Gastroesophageal sphincter (tissue), 3 donors: ENCODE results near the gene CDK7.

ENCODE experiments used
- CTCF ChIP-seq, 4 experiments: fragments of 200-600 bp in 2 of 4; fragments of 450-650 bp in 2 of 4; sonication (generic) in 1 of 4; IDR thresholded peaks; one replicate each; pipeline ENCODE4 v1.5.1; 2017 to 2019; ENCODE audit warnings: antibody characterized with exemption in 4 of 4, mild to moderate bottlenecking in 2 of 4, moderate library complexity in 2 of 4
- EP300 ChIP-seq: sonication (generic); formaldehyde crosslinking; IDR thresholded peaks from one replicate; pipeline ENCODE4 v1.6.1; 2017; ENCODE audit warnings: antibody characterized with exemption, mild to moderate bottlenecking

DNA sequence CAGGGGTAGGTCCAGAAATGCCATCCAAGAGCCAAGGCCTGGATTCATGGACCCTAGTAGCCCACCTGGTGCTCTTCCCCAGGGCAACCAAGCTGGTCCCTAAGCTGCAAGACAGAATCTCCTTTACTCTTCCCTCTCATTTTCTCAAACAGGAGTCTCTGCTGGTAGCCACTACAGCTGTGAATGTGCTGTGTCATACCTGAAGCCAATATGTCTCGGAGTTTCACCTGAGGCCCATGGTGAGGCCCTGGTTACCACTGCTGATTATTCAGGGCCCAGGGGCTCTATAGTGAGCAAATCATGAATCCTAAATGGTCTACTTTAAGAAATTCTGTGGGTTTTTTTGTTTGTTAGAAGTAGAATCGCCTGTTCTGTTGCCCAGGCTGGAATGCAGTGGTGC lies 15.9 kb downstream of the CDK7 start:
- TF ChIP-seq CTCF (IDR thresholded peaks at IDR 0.05) (no peak), EP300 (no peak)
